Stromal cell of bone marrow (primary cell): ENCODE data around the gene ADGRF4.
A peak's percentile ranks its signal among the peaks of the same experiment; 100 is the strongest.
"Not testable (repeated sequence)": the region's sequence is repeated elsewhere in the genome, so short reads cannot be mapped to it uniquely, and the experiment has no call there.

Experiments
- DNase-seq: peaks from one replicate; pipeline ENCODE4 v3.0.0-alpha.2; 2012; ENCODE audit warnings: low read depth

Gene ADGRF4

DNA sequence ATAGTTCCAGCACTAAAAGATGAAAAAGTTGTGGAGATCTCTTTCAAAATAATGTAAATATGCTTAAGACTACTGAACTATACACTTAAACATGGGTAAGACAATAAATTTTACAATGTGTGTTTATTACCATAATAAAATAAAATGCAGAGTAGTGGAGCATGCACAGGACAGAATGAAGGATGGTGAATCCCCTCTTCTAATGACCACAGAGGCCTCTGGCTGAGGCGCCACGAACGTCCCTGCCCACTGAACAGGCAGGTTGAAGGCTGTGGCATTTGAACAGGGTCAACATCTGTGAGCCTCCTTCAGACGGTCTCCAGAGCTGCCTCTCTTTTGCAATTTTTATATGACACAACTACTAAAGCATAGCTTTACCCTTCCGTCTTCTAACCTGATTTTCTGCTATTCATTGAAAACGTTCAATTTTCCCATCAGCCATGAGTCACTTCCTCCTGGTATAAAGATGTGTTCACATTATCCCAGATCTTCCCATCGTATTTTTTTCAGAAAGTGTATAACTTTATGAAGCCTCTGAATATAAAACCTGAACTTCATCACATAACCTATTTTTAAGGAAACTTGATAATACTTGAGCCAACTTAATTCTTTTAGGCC is 37.8 kb downstream of the ADGRF4 start:
- no peak for DNase-seq

DNA sequence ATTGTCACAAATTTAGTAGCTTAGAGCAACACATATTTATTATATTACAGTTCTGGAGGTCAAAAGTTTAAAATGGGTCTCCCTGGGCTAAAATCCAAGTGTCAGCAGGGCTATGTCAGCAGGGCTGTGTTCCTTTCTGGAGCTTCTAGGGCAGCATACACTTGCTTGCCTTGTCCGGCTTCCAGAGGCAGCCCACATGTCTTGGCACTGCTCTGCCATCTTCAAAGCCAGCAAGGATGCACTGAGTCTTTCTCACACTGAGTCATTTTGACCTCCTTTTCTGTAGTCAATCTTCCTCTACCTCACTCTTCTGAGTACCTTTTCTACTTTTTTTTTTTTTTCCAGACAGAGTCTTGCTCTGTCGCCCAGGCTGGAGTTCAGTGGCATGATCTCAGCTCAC is 39.0 kb downstream of the ADGRF4 start:
- no peak for DNase-seq

DNA sequence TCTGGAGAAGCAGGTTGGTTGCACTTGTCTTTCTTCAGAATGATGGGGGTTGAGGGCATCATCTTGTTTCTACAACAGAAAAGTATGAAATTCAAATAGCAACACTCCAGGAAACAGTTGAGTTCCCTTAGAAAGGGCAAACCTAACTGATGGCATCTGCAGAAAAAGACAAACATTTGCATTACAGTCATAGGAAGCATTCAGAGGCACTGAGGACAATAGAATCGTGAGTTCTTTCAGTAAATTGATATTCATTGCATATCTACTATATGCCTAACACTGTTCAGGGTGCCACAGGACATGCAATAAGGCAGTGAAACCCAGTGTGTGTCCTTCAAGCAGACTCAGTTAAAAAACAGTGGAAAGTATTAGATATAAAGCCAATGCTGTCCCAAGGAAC is 42.3 kb downstream of the ADGRF4 start:
- DNase-seq: no peak

DNA sequence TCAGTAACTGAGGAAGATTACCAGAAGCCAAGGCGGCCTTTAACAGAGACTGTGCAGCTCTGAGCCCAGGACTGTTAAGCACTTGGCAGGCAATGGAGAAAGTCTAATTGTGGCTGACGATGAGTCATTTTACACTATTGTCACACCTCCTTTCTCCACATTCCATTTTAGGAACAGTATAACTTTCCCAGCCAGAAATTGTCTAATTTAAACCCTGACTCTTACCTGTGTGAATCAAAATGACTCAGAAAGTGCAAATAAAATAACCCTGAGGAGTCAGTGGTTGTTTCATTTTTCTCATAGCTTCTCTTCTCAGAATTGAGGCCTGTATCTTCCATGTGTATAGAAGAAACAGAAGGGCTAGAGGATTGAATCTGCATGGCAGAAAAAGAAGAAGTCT is 43.4 kb downstream of the ADGRF4 start:
- no peak for DNase-seq

DNA sequence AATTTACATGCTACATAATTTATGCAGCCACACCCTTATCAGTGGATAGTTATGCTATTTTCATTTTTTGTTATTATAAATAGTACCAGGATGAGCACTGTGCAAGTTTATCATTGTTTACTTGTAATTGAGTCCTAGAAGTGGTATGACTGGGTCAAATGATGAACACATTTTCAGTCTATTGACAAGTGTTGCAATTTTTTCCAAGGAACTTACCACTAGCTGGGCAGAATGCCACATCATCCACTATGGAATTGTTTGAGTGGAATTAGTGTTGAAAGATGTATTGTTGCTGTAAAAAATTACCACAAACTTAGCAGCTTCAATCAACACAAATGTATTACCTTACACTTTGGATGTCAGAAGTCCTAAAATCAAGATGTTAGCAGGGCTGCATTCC is 45.4 kb downstream of the ADGRF4 start:
- peak; percentile 36 for DNase-seq

DNA sequence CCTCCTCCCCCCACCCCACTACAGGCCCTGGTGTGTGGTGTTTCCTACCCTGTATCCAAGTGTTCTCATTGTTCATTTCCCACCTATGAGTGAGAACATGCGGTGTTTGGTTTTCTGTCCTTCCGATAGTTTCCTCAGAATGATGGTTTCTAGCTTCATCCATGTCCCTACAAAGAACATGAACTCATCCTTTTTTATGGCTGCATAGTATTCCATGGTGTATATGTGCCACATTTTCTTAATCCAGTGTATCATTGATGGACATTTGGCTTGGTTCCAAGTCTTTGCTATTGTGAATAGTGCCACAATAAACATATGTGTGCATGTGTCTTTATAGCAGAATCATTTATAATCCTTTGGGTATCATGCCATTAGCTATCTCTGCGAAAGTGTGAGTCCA is 46.9 kb downstream of the ADGRF4 start:
- DNase-seq: not testable (repeated sequence)

DNA sequence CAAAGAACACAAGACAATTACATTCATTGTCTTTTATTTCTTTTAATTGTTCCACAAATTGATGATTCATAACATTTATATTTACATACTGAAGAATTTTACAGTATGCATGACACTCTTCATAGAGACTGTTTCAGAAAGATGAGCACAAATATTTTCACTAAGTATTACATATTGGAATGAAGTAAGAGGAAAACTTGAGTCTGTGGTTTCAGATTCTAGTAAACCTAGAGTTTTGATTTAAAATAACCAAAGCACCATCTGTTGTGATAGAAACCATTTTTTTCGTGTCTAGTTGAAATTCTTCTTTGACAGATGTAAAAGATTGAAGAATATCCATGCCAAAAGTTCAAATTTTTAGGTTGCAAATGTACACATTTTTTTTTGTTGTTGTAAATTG is 51.4 kb downstream of the ADGRF4 start:
- no peak for DNase-seq

DNA sequence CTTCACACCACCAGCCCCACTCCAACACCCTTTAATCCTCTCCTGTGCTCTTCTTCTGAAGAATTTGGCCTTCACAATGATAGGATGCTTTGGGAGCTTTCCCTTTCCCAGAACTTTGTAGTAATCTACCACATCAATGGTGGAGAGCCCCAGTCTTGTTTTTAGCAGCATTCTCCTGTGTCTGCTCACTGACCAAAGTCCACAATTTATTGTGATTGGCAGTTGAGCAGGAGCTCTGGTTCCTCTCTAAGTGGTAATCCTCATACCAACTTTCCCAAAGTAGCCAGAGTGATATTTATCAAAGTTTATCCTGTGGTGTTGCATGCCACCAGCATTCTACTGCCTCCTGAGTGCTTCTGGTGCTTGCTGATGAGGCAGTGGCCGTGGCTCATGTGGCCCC is 54.4 kb downstream of the ADGRF4 start:
- no peak for DNase-seq

DNA sequence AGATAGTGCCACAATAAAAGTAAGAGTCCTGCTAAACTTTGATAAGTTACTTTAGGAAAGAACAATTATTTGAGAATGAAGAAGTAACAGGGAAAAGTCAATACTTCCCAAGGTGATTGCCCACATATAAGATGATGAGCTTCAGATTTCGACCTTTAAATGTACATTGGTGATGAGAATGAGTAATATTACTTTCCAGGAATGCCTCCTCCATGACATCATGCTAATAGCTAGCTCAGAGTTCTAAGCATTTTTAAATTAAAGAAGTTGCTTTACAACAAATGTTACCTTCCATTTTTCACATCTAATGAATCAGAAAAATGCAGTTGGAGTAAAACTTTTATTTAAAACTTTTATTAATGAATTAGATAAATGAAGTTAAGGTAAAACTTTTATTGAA is 61.0 kb downstream of the ADGRF4 start:
- no peak for DNase-seq

DNA sequence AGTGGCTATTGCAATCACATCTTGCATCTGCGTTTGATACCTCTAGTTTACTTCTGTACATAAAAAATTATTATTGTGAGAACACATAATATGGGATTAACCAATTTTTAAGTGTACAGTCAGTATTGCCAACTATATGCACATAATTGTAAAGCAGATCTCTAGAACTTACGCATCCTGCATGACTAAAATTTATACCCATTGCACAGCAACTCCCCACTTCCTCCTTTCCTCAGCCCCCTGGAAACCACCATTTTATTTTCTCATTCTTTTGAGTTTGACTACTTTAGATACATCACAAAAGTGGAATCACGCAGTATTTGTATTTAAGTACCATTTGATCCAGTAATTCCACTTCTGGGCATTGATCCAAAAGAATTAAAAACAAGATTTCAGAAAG is 64.1 kb downstream of the ADGRF4 start:
- no peak for DNase-seq

DNA sequence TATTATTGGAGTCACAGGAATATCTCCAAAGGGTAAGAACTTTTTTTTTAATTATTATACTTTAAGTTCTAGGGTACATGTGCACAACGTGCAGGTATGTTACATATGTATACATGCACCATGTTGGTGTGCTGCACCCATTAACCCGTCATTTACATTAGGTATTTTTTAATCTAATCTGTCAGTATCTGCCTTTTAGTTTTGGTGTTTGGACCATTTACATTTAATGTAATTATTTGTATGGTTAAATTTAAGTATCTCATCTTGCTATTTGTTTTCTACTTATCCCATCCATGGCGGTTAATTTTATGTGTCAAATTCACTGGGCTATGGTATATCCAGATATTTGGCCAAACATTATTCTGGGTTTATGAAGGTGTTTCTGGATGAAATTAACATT is 68.1 kb downstream of the ADGRF4 start:
- DNase-seq: no peak

DNA sequence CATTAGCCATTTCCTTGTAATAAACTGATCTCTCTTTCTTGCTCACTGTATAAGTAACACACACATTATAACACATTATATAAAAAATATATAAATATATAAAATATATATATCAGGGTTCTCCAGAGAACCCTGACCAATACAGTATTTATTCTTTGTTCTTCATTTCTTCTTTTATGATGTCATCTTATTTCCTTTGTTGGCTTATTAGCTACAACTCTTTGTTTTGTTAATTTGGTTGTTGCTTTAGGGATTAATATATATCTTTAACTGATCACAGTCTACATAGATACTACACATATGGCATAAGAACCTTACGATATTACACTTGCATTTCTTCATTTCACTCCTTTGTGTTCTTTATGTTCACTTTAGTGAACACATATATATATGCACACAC is 68.7 kb downstream of the ADGRF4 start:
- no peak for DNase-seq

DNA sequence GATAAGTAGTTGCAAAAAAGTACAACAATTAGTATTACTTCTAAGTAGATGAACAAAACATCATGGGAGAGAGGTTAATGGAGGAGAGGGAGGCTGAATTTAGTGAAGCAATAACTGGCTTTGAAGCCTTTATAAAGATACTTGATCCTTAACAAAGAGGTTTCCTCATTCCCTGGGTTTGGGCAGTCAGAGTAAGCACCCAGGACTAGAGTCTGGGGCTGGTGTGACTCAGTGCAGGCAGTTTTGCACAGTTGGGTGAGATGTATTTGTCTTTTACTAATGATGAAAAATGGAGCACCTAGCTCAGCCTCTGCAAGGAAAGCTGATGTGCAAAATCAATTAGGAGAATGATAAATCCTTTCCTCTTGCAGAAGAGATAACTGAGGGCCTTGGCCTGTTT is 71.6 kb downstream of the ADGRF4 start:
- DNase-seq: no peak
